ENCODE data around the gene SEPTIN1. TPM values are rescaled to one million over a fixed set of nuclear protein-coding genes. Genes with fewer than 3 reads are reported as not detected.

Gene SEPTIN1
- total RNA-seq, 1 experiment from 2014 or later: 0.34 TPM

DNA sequence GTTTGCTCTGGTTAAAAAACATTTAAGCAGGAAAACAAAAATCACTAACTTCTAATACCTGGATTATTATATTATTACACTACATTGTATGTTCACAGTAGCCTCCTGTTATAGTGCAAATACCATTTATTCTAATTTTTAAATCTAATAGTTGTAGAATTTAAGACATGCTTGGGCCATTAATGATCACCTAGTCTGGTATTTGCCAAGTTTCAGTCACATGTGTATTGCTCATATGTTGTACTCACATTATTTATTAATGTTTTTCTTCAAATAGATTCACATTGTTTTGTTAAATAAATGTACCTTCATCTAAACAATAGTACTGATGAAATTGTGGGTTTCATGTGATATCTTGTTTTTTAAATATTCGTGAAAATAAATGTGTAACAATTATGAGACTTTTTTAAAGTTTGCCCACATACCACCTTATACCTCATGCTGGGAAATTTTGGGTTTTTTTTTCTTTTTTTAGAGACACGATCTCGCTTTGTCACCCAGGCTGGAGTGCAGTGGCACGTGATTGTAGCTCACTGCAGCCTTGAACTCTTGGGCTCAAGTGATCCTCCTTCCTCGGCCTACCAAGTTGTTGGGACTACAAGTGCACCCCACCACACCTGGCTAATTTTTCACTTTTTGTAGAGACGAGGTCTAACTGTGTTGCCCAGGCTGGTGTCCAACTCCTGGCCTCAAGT lies 30.9 kb upstream of the SEPTIN1 start:
- no peaks in the 10 kb centered on the region for H3K27me3 Mint-ChIP-seq (ENCODE audit: insufficient read depth, unreplicated experiment)
- POLR2A ChIA-PET: no interaction called here
- no TSS peak for BruUV-seq (replicated peaks)
- Histone ChIP-seq H3K4me1 (peaks cover 13% of the 10 kb centered on the region), H3K36me3 (ENCODE audit: control insufficient read depth, insufficient read depth, low read length) (no peaks in the 10 kb centered on the region; the same call in 1 of the 2 replicates), H3K27me3 (replicated peaks; ENCODE audit: control insufficient read depth, insufficient read depth, low read length) (no peaks in the 10 kb centered on the region), H3K4me3 (ENCODE audit: low read depth, low read length) (no peak overlapping the region), H3K9me3 (no peaks in the 10 kb centered on the region)
- peaks cover 16% of the 10 kb centered on the region for H3K4me1 Mint-ChIP-seq (ENCODE audit: low read depth, unreplicated experiment)
- TF ChIP-seq, protein P1, sequence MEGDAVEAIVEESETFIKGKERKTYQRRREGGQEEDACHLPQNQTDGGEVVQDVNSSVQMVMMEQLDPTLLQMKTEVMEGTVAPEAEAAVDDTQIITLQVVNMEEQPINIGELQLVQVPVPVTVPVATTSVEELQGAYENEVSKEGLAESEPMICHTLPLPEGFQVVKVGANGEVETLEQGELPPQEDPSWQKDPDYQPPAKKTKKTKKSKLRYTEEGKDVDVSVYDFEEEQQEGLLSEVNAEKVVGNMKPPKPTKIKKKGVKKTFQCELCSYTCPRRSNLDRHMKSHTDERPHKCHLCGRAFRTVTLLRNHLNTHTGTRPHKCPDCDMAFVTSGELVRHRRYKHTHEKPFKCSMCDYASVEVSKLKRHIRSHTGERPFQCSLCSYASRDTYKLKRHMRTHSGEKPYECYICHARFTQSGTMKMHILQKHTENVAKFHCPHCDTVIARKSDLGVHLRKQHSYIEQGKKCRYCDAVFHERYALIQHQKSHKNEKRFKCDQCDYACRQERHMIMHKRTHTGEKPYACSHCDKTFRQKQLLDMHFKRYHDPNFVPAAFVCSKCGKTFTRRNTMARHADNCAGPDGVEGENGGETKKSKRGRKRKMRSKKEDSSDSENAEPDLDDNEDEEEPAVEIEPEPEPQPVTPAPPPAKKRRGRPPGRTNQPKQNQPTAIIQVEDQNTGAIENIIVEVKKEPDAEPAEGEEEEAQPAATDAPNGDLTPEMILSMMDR (IDR thresholded peaks at IDR 0.05; ENCODE audit: insufficient read depth in 1 of 2, low read depth in 1 of 2, low read length in 1 of 2, severe bottlenecking in 1 of 2, unreplicated experiment in 1 of 2): no peak
- H3K9me3 Mint-ChIP-seq (ENCODE audit: unreplicated experiment): no peaks in the 10 kb centered on the region
- no peak overlapping the region for H3K4me3 Mint-ChIP-seq (ENCODE audit: unreplicated experiment)
- no peak for DNase-seq
- peaks cover 19% of the 10 kb centered on the region for H3K36me3 Mint-ChIP-seq (ENCODE audit: insufficient read depth, unreplicated experiment)
- intact Hi-C loops (cut with micrococcal nuclease; ENCODE audit: unreplicated experiment): no loop called here
- CTCF ChIA-PET: no interaction called here
- H3K27ac Mint-ChIP-seq (ENCODE audit: unreplicated experiment): no peak overlapping the region

DNA sequence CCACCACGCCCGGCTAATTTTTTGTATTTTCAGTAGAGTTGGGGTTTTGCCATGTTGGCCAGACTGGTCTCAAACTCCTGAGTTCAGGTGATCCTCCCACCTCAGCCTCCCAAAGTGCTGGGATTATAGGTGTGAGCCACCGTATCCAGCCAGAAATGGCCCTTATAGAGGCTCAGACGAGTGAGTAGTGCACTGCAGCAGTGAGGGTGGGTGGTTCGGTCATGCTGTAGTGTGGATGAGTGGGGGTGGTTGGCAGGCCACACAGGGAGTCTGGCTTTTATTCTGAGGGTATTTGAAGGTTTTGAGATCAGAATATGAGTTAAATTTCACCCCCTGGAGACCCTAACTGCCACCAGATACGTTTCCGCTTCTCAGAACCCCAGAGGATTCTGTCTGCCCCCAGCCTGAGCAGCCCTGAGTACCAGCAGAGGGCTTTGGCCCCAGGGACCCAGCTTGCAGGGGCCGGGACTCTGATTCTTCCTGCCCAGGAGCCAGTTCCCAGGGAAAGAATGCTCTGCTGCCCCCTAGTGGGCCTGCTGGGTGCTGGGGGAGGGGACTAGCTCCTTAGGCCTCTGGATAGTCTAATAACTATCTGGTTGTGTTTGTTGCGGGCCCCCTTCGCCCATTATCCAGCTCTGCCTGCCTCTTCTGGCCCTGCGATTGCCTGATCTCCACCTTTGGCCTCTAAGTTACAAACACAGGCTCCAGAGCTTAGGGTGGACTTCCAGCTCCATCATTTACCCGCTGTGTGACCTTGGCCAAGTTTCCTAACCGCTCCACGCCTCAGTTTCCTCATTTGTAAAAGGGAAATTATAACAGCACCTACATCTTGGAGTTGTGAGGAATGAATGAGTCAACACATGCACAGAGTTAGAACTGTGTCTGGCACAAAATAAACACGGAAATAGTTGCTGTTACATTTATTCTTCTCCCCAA lies 27.0 kb upstream of the SEPTIN1 start:
- H3K36me3 Mint-ChIP-seq (ENCODE audit: insufficient read depth, unreplicated experiment): peaks cover 12% of the 10 kb centered on the region
- Histone ChIP-seq H3K36me3 (ENCODE audit: control insufficient read depth, insufficient read depth, low read length) (no peaks in the 10 kb centered on the region; the same call in 1 of the 2 replicates), H3K27me3 (replicated peaks; ENCODE audit: control insufficient read depth, insufficient read depth, low read length) (no peaks in the 10 kb centered on the region), H3K9me3 (no peaks in the 10 kb centered on the region), H3K4me1 (peaks cover 14% of the 10 kb centered on the region), H3K4me3 (ENCODE audit: low read depth, low read length) (no peak overlapping the region)
- ChIA-PET POLR2A (interaction anchor here (0.5 to 1.5 kb wide), 5 partner anchors 8 to 314 kb away, joined by 3 to 7 read pairs (median 3); partner anchors contain the start of genes YPEL3 and ZNF48), CTCF (interaction anchor here (0.6 to 1.5 kb wide), 19 partner anchors 9 to 318 kb away, joined by 3 to 32 read pairs (median 4); partner anchors contain the start of genes CD2BP2, DCTPP1, GDPD3 and PRR14)
- no peaks in the 10 kb centered on the region for H3K4me1 Mint-ChIP-seq (ENCODE audit: low read depth, unreplicated experiment)
- TF ChIP-seq, protein P1 (IDR thresholded peaks at IDR 0.05; ENCODE audit: insufficient read depth in 1 of 2, low read depth in 1 of 2, low read length in 1 of 2, severe bottlenecking in 1 of 2, unreplicated experiment in 1 of 2): peak; percentile 90 to 95
- H3K9me3 Mint-ChIP-seq (ENCODE audit: unreplicated experiment): no peaks in the 10 kb centered on the region
- intact Hi-C loops (cut with micrococcal nuclease; ENCODE audit: unreplicated experiment): loop anchor here (1.0 to 10.0 kb wide), 4 partner anchors 14 to 345 kb away; partner anchors contain the start of genes ALDOA, CD2BP2 and ZNF48
- no TSS peak for BruUV-seq (replicated peaks)
- H3K4me3 Mint-ChIP-seq (ENCODE audit: unreplicated experiment): no peak overlapping the region
- H3K27ac Mint-ChIP-seq (ENCODE audit: unreplicated experiment): no peak overlapping the region
- H3K27me3 Mint-ChIP-seq (ENCODE audit: insufficient read depth, unreplicated experiment): no peaks in the 10 kb centered on the region
- peak; percentile 89 to 93 for DNase-seq

Measured in Caco-2 (cell line).